ENCODE data around the gene CDC7. TPM values are rescaled to one million over a fixed set of nuclear protein-coding genes. Genes with fewer than 3 reads are reported as not detected.

Gene CDC7
- polyA plus RNA-seq, 1 of the 3 experiments (the other 2 are of a cell fraction): 2.6 TPM

GRCh38 chr1:91546876-91547275, 46.2 kb downstream of the CDC7 start:
- CTCF ChIA-PET: interaction anchor here (0.9 to 1.7 kb wide), 3 partner anchors 11 to 34 kb away, joined by 3 read pairs; no protein-coding TSS in a partner anchor
- peak; percentile 23 for DNase-seq
- TF ChIP-seq SMC3 (IDR thresholded peaks at IDR 0.05; ENCODE audit: low read depth, low read length) (peak; percentile 22; the same call in 1 of the 2 replicates), RAD21 (IDR thresholded peaks at IDR 0.05; ENCODE audit: low read length) (peak; percentile 30; the same call in 1 of the 2 replicates), FOSL2 (IDR thresholded peaks at IDR 0.05; ENCODE audit: borderline replicate concordance, low read depth) (no peak), NRF1 (IDR thresholded peaks at IDR 0.05; ENCODE audit: low read depth, low read length) (no peak), CTCF (IDR thresholded peaks at IDR 0.05) (peak; percentile 24), USF1 (IDR thresholded peaks at IDR 0.05; ENCODE audit: borderline replicate concordance, low read depth) (no peak), USF2 (IDR thresholded peaks at IDR 0.05; ENCODE audit: borderline replicate concordance, low read depth, low read length) (no peak)
- peaks cover 19% of the 10 kb centered on the region for H3K27me3 ChIP-seq (ENCODE audit: insufficient read depth)
- no peaks in the 10 kb centered on the region for H3K36me3 ChIP-seq (replicated peaks in 1 of 2; ENCODE audit: control insufficient read depth in 1 of 2, insufficient read depth in 2 of 2, low read length in 1 of 2)
- no peaks in the 10 kb centered on the region for H3F3A ChIP-seq (replicated peaks; ENCODE audit: insufficient read depth)
- no peak overlapping the region for H3K9ac ChIP-seq
- peak overlapping the region; percentile 53; the same call in 1 of the 2 replicates for H3K4me2 ChIP-seq
- no peaks in the 10 kb centered on the region for H3K79me2 ChIP-seq (ENCODE audit: insufficient read depth)
- POLR2A ChIA-PET: no interaction called here
- no peaks in the 10 kb centered on the region for H4K20me1 ChIP-seq (ENCODE audit: insufficient read depth)
- peak overlapping the region in 1 of 2 experiments; percentile 27; a peak in 1 of 4 replicates for H3K4me3 ChIP-seq (ENCODE audit: low read depth in 2 of 2, low read length in 1 of 2)
- no peak overlapping the region for H3K27ac ChIP-seq (ENCODE audit: low read depth in 2 of 2, low read length in 1 of 2)
- H3K9me2 ChIP-seq: no peaks in the 10 kb centered on the region
- H2AFZ ChIP-seq (ENCODE audit: low read depth): peak overlapping the region; percentile 48; the same call in 1 of the 2 replicates
- no peaks in the 10 kb centered on the region for H3K9me3 ChIP-seq
- H3K4me1 ChIP-seq (ENCODE audit: control insufficient read depth in 1 of 2, insufficient read depth in 2 of 2, low read depth in 1 of 2, low read length in 1 of 2): peaks cover 0 to 11% of the 10 kb centered on the region in 2 experiments; a peak in 1 of 4 replicates
- WGBS (ENCODE audit: low lambda C conversion rate): 40% methylated on average over 19 of the region's 19 CpGs

GRCh38 chr1:91548376-91549040, 47.9 kb downstream of the CDC7 start:
- Histone ChIP-seq H3K4me1 (ENCODE audit: control insufficient read depth in 1 of 2, insufficient read depth in 2 of 2, low read depth in 1 of 2, low read length in 1 of 2) (peaks cover 0 to 11% of the 10 kb centered on the region in 2 experiments; a peak in 1 of 4 replicates), H3K4me2 (no peak overlapping the region), H3K79me2 (ENCODE audit: insufficient read depth) (no peaks in the 10 kb centered on the region), H3K9me3 (no peaks in the 10 kb centered on the region), H2AFZ (ENCODE audit: low read depth) (no peak overlapping the region), H3K9ac (no peak overlapping the region), H4K20me1 (ENCODE audit: insufficient read depth) (no peaks in the 10 kb centered on the region), H3K27ac (ENCODE audit: low read depth in 2 of 2, low read length in 1 of 2) (no peak overlapping the region), H3K9me2 (no peaks in the 10 kb centered on the region), H3K36me3 (replicated peaks in 1 of 2; ENCODE audit: control insufficient read depth in 1 of 2, insufficient read depth in 2 of 2, low read length in 1 of 2) (no peaks in the 10 kb centered on the region), H3F3A (replicated peaks; ENCODE audit: insufficient read depth) (no peaks in the 10 kb centered on the region), H3K27me3 (ENCODE audit: insufficient read depth) (peaks cover 14% of the 10 kb centered on the region), H3K4me3 (ENCODE audit: low read depth in 2 of 2, low read length in 1 of 2) (no peak overlapping the region)
- no peak for DNase-seq
- 20% methylated on average over 3 of the region's 3 CpGs for WGBS (ENCODE audit: low lambda C conversion rate)
- CTCF ChIA-PET: interaction anchor here (1.1 to 1.7 kb wide), 2 partner anchors 9 to 36 kb away, joined by 3 read pairs; no protein-coding TSS in a partner anchor
- POLR2A ChIA-PET: no interaction called here
- TF ChIP-seq USF1 (IDR thresholded peaks at IDR 0.05; ENCODE audit: borderline replicate concordance, low read depth): no peak
- TF ChIP-seq EP300 (IDR thresholded peaks at IDR 0.05; ENCODE audit: borderline replicate concordance in 1 of 2, low read depth in 1 of 2, low read length in 1 of 2): no peak
- no peak for TF ChIP-seq USF2 (IDR thresholded peaks at IDR 0.05; ENCODE audit: borderline replicate concordance, low read depth, low read length)
- TF ChIP-seq TEAD4 (IDR thresholded peaks at IDR 0.05; ENCODE audit: borderline replicate concordance, insufficient read depth): no peak
- no peak for TF ChIP-seq NRF1 (IDR thresholded peaks at IDR 0.05; ENCODE audit: low read depth, low read length)
- no peak for TF ChIP-seq FOXM1 (IDR thresholded peaks at IDR 0.05; ENCODE audit: low read depth)
- TF ChIP-seq EZH2phosphoT487 (IDR thresholded peaks at IDR 0.05; ENCODE audit: borderline replicate concordance, low read depth): no peak
- no peak for TF ChIP-seq SIN3A (IDR thresholded peaks at IDR 0.05; ENCODE audit: borderline replicate concordance, low read depth, low read length)
- no peak for TF ChIP-seq RCOR1 (IDR thresholded peaks at IDR 0.05; ENCODE audit: low read length)
- no peak for TF ChIP-seq MEF2A (IDR thresholded peaks at IDR 0.05; ENCODE audit: borderline replicate concordance, low read depth)
- TF ChIP-seq FOSL2 (IDR thresholded peaks at IDR 0.05; ENCODE audit: borderline replicate concordance, low read depth): no peak
- TF ChIP-seq ZBTB33 (IDR thresholded peaks at IDR 0.05; ENCODE audit: borderline replicate concordance, low read depth): no peak

Measured in SK-N-SH (cell line).